ENCODE results near the gene SON. TPM values are rescaled to one million over a fixed set of nuclear protein-coding genes. Genes with fewer than 3 reads are reported as not detected.

The SON gene
- total RNA-seq, 3 donors from 2014 or later = 265 to 355 (median 330) TPM

Other genes with a start within 250 kb of the SON start
- gene IFNAR1, start 218.1 kb upstream of the SON start, total RNA-seq = 10 to 100 TPM; 30.2 to 44.8 (median 42.9) TPM
- 10 to 100 TPM; 61.6 to 76.7 (median 70.8) TPM for gene IFNGR2, start 139.6 kb upstream of the SON start, total RNA-seq
- gene TMEM50B, start 63.1 kb upstream of the SON start, total RNA-seq = 10 to 100 TPM; 88.8 to 92.8 (median 91.8) TPM
- gene DNAJC28, start 51.3 kb upstream of the SON start, total RNA-seq = 1 to 10 TPM; 2.0 to 3.0 (median 2.2) TPM
- gene GART, start 921 bp upstream of the SON start, total RNA-seq = 10 to 100 TPM; 80.6 to 90.8 (median 89.4) TPM
- 10 to 100 TPM in 1 of 3 donors, 1 to 10 TPM in 2; 6.6 to 10.1 (median 9.2) TPM for gene DONSON, start 45.6 kb downstream of the SON start, total RNA-seq
- gene CRYZL1, start 98.7 kb downstream of the SON start, total RNA-seq = 10 to 100 TPM; 24.9 to 49.4 (median 47.6) TPM
- 100 to 1,000 TPM in 1 of 3 donors, 10 to 100 TPM in 2; 39.5 to 113 (median 58.3) TPM for gene ITSN1, start 99.5 kb downstream of the SON start, total RNA-seq